NCI-H524 treated with DMSO at 0.1 percent for 48 hours (cell line): ENCODE results near the gene CENPX.

Experiments used
- DNase-seq: peaks from one replicate; lab custom pipeline; 2025; lab: John Stamatoyannopoulos, UW

Gene CENPX

DNA sequence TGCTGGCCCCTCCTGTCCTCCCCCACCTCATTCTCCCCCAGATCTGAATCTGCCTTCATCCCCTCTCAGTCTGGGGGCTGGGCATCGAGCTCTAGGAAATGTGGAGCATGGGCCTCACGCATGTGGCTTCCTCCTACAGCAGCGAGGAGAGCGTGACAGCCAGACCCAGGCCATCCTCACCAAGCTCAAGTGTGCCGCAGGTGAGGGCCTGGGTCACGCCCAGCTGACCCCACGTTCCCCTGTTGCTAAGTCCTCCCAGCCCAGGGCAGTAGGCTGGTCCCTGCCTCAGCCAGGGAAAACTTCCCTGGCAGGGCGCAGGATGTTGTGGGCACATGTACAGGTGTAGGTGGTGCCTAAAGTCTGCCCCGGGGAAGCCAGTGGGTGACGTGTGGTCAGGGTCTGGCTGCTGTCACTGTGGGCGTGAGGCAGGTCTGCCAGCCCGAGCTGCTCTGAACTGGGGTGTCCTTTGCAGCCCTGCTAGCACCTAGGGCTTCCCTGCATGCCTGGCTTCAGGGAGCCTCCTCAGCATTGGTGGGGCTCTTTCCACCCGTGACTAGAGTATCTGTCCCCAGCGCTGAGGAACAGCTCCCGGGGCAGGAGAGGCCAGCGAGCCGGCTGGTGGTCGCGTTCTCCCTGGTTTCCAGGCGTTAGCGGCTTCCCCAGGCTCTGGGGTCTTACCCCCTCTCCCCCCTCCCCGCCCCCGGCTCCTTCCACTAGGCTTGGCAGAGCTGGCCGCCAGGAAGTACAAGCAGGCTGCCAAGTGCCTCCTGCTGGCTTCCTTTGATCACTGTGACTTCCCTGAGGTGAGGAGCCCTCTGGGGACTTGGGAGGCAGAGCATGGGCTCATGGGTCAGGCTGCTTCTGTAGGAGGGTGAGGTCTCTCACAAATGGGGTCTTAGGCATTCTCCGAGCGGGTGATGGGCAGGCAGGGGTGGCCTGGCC lies 32.6 kb upstream of the CENPX start:
- no peak for DNase-seq

- DNase-seq: no peak
Observed at GRCh38 chr17:82054351-82055022, 31.8 kb upstream of the CENPX start.

DNA sequence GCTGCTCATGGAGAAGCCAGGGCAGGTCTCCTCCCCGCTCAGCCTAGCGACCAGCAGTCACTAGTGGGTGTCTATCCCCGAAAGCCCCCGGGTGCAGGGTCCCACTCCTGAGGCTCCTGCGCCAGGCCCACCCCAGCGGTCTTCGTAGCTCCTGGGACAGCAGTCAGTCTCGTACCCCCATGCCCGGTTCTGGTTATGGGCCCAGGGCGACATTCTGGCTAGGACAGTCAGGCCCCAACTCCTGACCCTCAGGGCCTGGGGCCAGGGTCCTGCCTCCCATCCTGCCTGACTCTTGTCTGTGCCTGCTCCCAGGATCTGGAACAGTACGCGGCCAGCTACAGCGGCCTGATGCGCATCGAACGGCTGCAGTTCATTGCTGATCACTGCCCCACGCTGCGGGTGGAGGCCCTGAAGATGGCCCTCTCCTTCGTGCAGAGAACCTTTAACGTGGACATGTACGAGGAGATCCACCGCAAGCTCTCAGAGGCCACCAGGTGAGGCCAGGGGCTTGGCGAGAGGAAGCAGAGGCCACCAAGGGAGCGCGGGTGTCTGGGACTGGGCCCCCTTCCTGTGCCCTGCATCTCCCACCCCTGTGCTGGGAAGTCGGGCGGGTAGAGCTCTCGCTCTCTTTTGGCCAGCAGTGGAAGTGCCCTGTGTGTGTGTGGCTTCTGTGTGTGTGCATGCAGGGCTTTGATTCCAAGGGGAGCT lies 31.0 kb upstream of the CENPX start:
- DNase-seq: no peak

- DNase-seq: no peak
Observed at GRCh38 chr17:82053130-82053529, 30.5 kb upstream of the CENPX start.

- no peak for DNase-seq
Observed at GRCh38 chr17:82052638-82053059, 30.0 kb upstream of the CENPX start.

GRCh38 chr17:82051776-82052637 lies 29.3 kb upstream of the CENPX start, which contains the start of the genes GPS1 and RFNG:
TSS of gene GPS1 (plus strand) at chr17:82051898. CDS start at chr17:82051932, 34 bp downstream.
TSS of gene RFNG (minus strand) at chr17:82051811. CDS start at chr17:82051766, 45 bp downstream.
- DNase-seq: no peak

GRCh38 chr17:82050761-82051641 lies 28.3 kb upstream of the CENPX start:
- no peak for DNase-seq

- no peak for DNase-seq
Observed at GRCh38 chr17:82050152-82050760, 27.6 kb upstream of the CENPX start.

DNA sequence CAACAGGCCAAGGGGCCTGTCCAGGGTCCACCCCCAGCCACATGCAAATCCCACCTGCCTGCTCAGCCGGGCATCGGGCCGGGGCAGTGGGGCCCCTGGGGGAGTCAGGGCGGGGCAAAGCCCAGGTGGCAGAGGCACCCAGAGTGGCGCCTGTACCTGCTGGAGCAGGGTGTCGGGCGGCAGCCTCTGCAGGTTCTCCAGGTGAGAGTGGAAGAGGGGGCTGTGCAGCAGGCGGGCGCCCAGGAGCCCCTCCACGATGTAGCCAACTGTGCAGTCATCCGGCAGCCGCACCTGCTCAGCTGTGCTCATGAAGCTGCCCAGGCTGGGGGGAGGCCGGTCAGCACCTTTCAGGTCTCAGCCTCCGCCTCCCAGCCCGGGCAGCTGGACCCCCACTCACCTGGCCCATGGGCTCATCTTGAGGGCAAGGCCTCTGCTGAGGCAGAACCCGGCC lies 26.9 kb upstream of the CENPX start:
- no peak for DNase-seq

DNA sequence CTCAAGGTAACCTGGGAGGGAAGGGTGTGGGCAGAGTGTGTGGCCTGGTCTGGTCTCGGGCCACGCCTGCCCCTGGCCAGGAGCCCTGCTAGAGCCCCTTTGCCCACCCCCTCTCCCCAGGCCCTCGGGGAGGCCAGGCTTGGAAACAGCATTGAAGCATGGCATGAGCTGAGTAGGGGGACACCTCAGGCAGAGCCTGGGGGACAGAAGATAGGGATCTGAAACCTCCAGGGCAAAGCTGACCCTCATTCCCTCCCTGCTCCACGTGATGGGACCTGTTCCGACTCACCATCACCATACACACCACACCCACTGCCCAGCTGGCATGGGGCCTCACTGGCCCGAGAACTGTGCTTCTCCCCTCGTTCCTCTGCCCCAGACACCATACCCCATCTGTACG lies 26.4 kb upstream of the CENPX start:
- DNase-seq: no peak

DNA sequence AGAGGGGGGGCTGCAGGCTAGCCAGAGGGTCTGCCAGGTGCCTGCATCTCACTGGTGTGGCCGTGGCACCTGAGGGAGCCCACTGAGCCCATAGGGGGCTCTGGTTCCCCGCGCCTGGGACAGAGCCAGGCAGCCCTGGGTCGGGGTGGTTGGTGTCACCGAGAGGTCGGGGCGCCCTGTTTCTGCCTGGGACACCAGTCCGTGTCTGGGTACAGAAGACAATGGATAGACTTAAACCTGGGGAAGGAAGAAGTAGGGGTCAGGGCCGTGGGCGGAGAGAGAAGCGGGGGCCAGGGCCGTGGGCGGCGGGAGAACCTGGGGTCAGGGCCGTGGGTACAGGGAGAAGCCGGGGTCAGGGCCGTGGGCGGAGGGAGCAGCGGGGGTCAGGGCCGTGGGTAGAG lies 25.9 kb upstream of the CENPX start:
- DNase-seq: no peak

- DNase-seq: no peak
Observed at GRCh38 chr17:82047914-82048570, 25.4 kb upstream of the CENPX start.

GRCh38 chr17:82047379-82047778 lies 24.7 kb upstream of the CENPX start:
- no peak for DNase-seq

DNA sequence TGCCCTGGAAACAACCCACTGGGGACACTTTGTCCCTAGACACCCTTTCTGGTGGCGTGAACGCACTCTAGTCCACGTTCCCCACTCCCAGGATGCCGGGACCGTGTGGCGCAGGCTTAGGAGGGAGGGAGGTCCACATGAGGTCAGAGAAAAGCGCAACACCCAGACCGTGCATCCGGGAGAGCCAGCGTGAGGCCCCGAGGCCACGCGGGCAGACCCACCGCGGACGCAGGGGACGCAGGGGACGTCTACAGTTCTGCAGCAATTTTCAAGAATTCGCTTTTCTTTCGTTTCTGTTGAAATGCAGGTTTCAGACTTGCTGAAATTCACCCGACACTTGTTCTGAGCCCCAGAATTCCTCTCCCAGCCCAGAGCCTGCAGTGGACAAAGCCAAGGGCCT lies 24.2 kb upstream of the CENPX start:
- no peak for DNase-seq

- DNase-seq: no peak
Observed at GRCh38 chr17:82045936-82046484, 23.3 kb upstream of the CENPX start.

GRCh38 chr17:82043507-82043906 lies 20.8 kb upstream of the CENPX start:
- no peak for DNase-seq

DNA sequence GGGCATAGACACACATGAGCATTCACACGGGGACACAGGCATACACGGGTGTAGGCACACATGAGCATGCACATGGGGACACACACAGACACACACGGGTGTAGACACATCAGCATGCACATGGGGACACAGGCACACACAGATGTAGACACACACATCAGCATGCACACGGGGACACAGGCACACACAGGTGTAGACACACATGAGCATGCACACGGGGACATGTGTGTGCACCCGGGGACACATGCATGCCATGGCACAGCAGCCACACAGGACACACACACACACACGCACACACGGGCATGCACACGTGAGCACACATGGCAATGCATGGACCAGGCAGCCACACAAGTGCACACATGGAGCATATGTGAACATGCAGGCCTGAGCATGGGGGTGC lies 20.0 kb upstream of the CENPX start:
- no peak for DNase-seq

- DNase-seq: no peak
Observed at GRCh38 chr17:82041144-82041814, 18.6 kb upstream of the CENPX start.
